Testis (tissue), 2 donors: ENCODE measurements around the gene PAK6.

Experiments
- POLR2A ChIP-seq: fragments of 450-650 bp; IDR thresholded peaks from one replicate; pipeline ENCODE4 v1.6.1; 2017; ENCODE audit warnings: antibody characterized with exemption, mild to moderate bottlenecking, moderate library complexity
- TF ChIP-seq, protein P1 (sequence below), 3 experiments: fragments of 450-650 bp in 2 of 3; fragments of 200-600 bp in 1 of 3; sonication (generic) in 1 of 3; IDR thresholded peaks; one replicate each; pipeline ENCODE4 v1.5.1; 2016 to 2019; ENCODE audit warnings: antibody characterized with exemption in 3 of 3, mild to moderate bottlenecking in 2 of 3, moderate library complexity in 1 of 3

DNA sequence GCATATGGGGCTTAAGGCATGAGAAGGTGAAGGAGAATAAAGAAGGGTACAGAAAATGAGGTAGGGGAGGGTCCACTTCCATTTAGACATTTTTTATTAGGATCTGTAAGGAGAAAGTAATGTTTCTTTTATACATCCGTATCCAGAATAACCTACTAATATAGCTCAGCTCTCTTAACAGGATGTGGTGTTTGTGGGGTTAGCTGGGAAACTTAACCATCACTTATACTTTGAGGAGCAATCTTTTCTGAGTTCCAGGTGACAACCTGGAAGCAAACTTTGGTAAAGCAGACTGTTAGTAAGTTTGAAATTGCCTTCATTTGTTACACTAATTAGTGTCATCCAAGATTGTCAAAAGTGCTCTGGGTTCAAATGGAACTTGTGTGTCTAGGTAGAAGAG lies 41.4 kb upstream of the PAK6 start:
- TF ChIP-seq, protein P1, sequence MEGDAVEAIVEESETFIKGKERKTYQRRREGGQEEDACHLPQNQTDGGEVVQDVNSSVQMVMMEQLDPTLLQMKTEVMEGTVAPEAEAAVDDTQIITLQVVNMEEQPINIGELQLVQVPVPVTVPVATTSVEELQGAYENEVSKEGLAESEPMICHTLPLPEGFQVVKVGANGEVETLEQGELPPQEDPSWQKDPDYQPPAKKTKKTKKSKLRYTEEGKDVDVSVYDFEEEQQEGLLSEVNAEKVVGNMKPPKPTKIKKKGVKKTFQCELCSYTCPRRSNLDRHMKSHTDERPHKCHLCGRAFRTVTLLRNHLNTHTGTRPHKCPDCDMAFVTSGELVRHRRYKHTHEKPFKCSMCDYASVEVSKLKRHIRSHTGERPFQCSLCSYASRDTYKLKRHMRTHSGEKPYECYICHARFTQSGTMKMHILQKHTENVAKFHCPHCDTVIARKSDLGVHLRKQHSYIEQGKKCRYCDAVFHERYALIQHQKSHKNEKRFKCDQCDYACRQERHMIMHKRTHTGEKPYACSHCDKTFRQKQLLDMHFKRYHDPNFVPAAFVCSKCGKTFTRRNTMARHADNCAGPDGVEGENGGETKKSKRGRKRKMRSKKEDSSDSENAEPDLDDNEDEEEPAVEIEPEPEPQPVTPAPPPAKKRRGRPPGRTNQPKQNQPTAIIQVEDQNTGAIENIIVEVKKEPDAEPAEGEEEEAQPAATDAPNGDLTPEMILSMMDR (IDR thresholded peaks at IDR 0.05) = no peak
- no peak for TF ChIP-seq POLR2A
